Fibroblast of upper back skin (primary cell): ENCODE data around the gene ORAI3.
A peak's percentile ranks its signal among the peaks of the same experiment; 100 is the strongest.

Experiments
- DNase-seq: peaks from one replicate; pipeline ENCODE4 v3.0.0-alpha.2; 2013

Gene ORAI3

DNA sequence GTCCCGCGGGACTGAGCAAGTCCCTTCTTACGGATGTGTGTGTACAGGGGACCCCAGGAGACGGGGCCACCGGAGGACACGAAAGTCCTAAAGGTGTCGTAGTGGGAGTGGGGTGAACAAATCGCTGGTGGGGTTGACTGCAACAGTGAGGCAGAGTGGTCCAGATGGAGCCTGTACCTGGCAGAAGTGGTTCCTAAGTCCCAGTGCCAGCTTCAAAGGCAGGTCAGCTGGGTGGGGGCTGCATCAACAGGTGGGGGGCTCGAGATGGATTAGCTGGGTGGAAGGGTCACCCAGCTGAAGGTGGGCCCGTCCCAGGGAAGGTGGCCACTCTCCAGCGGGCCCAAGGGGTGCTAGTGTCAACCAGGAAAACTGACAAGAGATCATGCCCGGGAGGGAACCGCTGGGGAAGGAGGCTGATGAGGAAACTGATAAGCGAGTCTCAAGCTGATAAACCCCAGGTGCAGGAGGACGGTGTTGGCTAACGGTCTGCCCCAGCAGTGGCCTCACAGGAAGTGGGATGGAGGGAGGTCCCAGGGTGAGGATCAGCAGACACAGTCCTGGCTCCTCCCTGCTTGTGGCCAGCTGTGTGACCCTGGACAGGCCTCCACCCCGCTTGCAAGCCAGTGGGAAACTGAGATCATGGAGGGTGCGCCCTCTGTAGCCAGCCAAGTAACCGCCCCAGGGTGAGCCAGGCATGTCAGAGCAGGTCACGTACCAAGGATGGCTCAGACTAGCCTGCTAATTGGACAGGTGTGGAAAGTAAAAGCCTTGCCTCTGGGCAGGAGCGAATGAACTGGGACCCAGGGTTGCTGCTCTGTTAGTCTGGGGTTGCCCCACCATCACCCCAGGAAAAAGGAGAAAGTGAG is 1.0 kb downstream of the ORAI3 start:
- peak; percentile 52 for DNase-seq

DNA sequence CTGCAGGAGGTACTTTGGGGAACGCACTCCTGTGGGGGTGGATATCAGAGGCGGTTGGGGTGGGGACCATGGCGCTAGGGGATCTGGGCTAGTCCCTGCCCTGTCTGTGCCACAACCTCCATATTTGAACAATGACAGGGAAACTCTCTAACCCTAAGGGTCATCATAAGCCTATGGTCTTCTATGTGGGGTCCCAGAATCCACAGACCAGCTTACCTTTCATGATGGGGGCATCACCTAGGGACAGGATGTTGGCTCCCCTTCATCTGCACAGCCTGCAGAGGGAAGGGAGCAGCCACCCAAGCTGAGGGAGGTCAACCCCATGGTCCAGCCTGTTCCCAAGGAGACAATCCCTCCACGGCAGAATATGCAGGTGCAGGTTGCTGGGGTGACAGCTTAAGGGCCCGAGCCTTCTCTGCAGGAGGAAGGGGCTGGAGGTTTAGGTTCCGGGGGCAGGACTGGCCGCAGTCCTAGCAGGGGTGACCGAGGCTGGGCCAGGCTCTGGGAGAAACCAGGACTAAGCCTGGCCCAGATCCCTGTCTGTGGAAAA is 1.7 kb downstream of the ORAI3 start:
- no peak for DNase-seq

DNA sequence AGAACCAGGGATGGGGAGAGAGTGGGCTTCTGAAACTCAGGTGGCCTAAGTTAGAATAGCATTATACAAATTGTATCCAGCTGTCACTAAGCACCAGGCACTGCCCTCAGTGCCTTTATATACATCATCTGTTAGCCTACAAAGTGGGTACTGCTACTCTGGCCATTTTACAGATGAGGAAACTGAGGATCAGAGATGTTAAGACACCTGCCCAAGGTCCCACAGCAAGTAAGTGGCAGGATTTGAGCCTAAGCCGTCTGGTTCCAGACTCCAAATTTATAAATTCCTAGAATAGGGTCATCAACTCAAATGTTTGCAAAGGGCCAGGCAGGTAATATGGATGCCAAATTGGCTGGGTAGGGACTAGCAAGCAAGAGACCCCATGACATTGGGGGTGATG is 2.3 kb downstream of the ORAI3 start:
- DNase-seq = no peak

DNA sequence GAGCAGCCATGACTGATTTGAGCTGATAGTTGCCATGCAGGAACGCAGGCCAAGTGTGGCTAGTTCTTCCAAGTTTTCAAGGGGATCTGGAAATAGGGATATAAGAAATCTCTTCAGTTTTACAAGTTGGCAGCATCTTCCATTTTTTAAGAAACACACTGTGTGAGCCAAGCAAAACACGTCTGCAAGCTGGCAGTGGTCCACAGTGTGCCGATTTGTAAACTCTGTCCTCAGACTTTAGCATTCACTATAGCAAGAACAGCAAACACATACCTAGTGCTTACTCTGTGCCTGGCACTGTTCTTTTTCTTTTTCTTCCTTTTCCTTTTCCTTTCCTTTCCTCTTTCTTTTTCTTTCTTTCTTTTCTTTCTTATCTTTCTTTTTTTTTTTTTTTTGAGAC is 2.9 kb downstream of the ORAI3 start:
- DNase-seq = peak; percentile 13

DNA sequence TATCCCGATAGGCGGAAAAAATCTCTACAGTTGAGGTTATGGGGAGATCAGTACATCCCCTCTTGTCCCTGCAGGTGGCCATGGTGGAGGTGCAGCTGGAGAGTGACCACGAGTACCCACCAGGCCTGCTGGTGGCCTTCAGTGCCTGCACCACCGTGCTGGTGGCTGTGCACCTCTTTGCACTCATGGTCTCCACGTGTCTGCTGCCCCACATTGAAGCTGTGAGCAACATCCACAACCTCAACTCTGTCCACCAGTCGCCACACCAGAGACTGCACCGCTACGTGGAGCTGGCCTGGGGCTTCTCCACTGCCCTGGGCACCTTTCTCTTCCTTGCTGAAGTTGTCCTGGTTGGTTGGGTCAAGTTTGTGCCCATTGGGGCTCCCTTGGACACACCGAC is 4.2 kb downstream of the ORAI3 start:
- DNase-seq = no peak

DNA sequence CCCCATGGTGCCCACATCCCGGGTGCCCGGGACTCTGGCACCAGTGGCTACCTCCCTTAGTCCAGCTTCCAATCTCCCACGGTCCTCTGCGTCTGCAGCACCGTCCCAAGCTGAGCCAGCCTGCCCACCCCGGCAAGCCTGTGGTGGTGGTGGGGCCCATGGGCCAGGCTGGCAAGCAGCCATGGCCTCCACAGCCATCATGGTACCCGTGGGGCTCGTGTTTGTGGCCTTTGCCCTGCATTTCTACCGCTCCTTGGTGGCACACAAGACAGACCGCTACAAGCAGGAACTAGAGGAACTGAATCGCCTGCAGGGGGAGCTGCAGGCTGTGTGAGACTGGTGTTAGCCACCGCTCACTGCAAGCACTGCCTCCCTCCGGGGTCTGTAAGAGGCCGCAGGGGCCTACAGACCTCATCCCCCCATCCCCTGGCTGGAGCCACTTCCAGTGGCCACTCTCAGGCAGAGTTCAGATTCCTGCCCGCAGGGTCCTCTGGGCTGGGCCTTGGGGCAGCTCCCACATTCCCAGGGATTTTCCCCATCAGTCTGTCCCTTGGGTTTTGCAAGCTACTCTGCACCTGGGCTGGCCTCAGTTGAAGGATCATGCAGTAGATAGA is 4.8 kb downstream of the ORAI3 start:
- DNase-seq = peak; percentile 72

DNA sequence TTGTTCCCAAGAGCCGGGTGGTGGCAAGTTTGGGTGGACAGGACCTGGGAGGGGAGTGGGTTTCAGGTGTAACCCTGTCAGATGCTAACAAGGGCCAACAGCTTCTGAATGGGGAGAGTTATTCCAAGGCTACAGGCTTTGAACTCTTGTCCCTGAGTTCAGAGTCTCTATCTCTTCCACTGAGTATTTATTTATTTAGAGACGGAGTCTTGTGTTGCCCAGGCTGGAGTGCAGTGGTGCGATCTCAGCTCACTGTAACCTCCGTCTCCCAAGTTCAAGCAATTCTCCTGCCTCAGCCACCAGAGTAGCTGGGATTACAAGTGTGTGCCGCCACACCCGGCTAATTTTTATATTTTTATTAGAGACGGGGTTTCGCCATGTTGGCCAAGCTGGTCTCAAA is 6.1 kb downstream of the ORAI3 start:
- no peak for DNase-seq

DNA sequence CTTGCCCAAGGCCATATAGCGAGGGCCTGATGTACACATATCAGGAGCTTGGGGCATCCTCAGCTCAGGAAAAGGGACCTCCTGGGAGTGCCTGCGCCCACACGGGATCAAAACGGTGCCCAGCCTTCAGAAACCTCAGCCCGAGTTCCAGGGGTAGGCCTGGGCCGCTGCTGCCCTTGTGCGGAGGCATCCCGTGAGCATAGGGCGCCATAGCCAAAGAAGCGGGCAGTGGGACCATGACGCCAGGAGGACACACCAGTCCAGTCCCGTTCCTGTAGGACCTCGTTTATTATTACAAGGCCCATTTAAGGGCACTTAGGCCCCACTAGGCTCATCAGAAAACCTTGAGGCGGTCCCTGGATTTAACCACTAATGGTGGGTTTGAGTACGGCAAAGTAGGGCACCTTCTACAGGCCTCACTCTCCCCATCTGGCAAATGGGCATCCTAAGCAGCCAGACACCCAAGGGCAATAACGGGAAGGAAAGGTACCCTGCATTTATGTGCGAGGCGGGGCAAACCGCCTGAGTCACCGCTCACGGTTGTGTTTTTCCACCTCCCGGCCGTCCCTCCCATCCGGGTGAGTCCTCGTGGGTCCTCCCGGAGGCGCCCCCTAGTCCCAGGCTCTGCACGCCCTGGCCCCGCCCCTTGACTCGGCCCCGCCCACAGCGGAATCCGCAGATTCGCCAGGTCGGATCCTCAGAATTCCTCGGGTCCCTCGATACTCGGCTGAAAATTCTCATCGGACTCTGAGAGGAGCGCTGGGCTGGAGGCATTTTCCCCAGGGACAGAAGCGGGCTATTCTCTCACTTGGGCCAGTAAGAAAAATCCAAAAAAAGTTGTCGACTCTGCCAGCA is 8.0 kb downstream of the ORAI3 start:
- peak; percentile 85 for DNase-seq

DNA sequence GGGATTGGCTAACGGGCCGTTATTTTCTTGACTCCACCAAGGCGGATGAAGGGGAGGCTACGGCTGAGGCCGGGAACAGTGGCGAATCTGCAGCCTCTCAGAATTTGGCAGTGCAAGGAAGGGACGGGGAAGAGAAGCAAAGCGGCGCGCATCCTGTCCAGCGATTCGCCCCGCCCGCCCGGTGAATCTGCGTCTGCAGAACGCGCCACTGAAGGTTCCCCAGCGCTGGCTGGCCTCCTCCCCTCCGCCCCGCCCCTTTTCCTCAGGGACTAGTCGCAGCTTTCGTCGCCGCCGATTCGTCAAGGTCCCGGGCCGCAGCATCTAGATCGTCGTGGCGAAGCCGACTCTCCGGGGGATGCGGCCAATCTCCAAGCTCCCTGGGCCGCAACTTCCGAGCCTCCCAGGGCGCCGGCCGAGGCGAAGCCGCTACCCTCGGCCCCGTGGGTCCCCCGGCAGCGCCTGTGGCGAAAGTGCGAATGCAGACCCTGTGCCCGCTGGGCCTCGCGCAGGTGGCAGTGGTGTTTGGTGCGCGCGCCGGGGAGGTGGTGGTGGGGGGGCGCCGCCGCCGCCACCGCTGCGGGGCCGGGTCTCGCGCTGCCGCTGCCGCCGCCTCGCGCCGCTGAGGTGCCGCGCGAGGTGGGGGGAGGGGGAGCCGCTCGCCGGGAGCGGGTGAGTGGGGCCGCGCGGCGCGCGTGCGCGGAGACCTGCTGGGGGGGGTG is 8.7 kb downstream of the ORAI3 start, which contains the start of gene SETD1A:
TSS of gene SETD1A (plus strand) at position 299 of the 719 bp plus-strand sequence. CDS start 978 bp downstream, outside the sequence.
- DNase-seq = peak; percentile 95

DNA sequence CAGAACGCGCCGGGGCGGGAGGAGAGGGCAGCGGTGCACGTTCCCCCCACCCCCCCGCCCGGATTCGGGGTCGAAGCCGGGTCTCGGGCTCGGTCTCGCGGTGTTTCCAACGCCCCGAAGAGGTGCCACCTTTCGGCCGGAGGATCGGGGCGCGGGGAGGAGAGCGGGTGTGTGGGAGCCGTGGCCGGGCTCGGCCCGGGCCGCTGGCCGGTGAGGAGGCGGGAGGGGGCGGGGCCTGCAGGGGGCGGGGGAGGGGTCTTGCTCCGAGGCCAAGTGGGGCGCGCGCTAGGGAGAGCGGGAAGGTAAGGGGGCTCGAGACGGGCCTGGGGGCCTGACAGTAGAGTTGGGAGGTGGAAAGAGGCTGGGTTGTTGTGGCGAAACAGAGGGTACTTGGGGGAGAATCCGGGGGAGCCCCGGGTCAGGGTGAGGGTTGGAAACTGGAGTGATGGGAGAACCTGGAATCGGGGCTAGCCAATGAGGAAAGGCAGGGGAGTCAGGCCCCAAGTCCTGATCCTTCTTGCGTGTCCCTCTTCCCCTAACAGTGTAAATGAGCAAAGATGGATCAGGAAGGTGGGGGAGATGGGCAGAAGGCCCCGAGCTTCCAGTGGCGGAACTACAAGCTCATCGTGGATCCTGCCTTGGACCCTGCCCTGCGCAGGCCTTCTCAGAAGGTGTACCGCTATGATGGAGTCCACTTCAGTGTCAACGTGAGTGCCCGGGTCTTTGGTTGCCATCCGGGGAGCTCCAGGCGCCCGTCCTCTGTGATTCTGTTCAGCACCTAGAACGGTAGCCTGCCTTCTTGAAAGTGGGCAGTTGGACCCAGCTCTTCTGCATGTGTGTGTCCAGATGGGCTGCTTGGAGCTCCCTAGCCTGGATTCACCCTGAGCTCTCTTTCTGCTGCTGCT is 9.6 kb downstream of the ORAI3 start:
- DNase-seq = peak; percentile 41

DNA sequence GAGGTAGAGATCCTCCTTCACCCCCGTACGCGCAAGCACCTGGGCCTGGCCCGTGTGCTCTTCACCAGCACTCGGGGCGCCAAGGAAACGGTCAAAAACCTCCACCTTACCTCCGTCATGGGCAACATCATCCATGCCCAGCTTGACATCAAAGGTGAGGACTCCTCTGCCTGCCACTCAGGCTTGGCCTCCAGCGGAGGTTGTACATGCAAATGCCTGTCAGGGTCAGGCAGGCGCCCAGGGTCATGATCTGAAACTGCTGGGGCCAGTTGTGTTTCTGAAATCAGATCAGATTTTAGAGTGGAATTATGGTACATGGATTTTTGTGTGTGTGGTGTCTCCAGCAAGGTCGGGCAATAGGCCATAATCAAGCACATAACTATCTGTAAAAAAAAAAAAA is 12.5 kb downstream of the ORAI3 start:
- DNase-seq = no peak

DNA sequence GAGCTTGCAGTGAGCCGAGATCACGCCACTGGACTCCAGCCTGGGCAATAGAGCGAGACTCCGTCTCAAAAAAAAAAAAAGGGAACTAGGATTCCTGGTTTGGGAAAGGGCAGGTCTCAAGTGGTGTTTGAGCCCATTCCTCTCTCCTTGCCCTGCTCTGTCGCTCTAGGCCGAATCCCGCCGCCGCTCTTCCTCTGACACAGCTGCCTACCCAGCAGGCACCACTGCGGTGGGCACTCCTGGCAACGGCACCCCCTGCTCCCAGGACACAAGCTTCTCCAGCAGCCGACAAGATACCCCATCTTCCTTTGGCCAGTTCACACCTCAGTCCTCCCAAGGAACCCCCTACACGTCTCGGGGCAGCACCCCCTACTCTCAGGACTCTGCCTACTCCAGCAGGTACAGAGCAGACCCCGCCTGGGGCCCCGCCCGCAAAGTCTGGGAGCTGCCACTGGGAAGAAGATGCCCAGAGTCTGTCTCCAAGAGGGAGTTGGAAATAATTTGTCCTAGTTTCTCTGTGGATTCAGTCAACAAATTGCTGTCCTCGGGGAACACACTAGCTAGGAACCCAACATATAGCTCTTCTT is 15.2 kb downstream of the ORAI3 start:
- no peak for DNase-seq

DNA sequence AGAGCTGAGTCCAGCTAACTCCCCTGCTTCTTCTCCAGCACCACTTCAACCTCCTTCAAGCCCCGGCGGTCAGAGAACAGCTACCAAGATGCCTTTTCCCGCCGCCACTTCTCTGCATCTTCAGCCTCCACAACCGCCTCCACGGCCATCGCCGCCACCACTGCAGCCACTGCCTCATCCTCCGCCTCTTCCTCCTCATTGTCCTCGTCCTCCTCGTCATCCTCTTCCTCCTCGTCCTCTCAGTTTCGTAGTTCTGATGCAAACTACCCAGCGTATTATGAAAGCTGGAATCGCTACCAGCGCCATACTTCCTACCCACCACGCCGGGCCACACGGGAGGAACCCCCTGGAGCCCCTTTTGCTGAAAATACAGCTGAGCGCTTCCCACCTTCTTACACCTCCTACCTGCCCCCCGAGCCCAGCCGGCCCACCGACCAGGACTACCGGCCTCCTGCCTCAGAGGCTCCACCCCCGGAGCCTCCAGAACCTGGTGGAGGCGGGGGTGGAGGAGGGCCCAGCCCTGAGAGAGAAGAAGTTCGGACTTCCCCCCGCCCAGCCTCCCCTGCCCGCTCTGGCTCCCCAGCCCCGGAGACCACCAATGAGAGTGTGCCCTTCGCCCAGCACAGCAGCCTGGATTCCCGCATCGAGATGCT is 15.8 kb downstream of the ORAI3 start:
- no peak for DNase-seq

DNA sequence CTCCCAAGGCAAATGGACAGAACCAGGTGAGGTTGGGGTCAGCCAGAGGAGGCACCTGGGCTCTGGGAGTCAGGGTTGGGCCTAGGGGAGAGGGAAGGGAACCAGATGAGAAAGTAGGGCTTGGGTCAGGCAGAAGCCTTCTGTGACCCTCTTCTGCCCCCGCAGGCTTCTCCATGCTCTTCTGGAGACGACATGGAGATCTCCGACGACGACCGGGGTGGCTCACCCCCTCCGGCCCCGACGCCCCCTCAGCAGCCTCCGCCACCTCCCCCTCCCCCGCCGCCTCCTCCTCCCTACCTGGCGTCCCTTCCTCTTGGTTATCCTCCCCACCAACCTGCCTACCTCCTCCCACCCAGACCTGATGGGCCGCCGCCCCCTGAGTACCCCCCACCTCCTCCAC is 16.6 kb downstream of the ORAI3 start:
- no peak for DNase-seq

DNA sequence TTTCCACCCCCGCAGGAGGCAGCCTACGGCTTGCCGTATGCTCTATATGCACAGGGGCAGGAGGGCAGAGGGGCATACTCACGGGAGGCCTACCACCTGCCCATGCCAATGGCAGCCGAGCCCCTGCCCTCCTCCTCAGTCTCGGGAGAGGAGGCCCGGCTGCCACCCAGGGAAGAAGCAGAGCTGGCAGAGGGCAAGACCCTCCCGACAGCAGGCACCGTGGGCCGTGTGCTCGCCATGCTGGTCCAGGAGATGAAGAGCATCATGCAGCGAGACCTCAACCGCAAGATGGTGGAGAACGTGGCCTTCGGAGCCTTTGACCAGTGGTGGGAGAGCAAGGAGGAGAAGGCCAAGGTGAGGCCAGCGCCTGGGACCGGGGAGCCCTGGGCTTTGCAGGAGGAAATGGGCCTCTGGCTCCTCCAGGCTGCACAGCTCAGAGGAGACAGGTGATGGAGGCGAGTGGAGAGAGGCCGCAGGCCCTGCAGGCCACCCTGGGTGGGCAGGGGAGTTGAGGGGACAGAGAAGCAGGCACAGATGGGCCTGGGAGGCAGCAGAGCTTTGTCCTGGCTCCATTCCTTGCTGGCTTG is 17.3 kb downstream of the ORAI3 start:
- DNase-seq = no peak

DNA sequence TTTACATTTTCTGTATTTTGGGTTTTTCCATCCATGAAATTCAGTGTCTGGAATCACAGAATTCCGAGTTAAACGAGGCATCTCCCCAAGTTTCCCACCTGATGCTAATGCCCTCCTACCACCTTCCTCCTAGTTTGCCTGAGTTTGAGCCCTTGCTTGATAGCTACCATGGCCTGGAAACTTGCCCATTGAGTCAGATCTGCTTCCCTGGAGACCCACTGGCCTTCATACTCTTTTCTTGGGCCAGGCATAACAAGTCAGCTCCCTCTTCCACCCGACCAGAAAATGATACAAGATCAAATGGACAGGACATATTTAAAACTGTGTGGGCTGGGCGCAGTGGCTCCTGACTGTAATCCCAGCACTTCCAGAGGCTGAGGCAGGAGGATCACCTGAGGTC is 18.9 kb downstream of the ORAI3 start:
- DNase-seq = no peak

DNA sequence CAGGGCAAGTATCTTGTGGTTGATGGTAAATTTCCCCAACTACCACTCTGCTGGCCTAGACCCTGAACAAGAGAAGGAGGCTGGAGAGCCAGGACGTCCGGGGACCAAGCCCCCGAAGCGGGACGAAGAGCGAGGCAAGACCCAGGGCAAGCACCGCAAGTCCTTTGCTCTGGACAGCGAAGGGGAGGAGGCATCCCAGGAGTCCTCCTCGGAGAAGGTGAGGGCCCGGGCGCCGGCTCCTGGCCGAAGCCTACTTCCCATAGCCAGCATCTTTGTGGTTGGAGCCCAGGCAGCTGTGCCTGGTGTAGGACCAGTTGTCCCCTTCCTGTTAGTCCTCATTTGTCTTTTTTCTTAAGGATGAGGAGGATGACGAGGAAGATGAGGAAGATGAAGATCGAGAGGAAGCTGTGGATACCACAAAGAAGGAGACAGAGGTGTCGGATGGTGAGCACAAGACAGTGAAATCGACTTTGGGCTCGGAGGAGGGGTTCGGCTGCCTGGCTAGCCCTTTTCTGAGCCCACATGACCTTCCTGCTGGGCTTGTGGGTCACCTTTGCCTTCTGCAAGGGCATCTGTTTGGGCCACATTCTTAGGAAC is 20.5 kb downstream of the ORAI3 start:
- no peak for DNase-seq

DNA sequence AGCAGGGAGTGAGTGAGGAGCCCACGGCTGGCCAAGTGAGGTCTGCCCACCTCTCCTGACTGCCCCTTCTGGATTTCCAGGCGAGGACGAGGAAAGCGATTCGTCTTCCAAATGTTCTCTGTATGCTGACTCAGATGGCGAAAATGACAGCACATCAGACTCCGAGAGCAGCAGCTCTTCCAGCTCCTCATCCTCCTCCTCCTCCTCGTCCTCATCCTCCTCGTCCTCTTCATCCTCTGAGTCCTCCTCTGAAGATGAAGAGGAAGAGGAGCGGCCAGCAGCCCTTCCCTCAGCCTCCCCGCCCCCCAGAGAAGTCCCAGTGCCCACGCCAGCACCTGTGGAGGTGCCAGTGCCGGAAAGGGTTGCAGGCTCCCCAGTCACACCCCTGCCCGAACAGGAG is 22.4 kb downstream of the ORAI3 start:
- no peak for DNase-seq

DNA sequence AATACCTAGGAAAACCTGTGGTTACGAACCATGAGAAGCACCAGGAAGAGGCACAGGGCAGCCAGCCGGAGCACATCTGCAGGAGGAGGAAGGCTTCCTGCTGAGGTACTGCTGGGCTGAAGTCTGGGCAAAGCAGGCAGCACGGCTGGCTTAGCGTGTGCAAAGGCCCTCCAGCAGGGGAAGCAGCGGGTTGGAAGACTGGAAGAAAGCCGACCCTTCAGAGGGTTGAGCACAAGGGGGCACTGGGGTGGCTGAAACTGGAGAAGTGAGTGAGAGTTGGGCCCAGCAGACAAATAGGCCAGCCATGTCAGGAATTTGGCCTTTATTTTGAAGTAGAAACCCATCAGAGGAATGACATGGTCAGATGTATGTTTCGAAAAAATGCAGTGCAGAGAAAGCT is 24.0 kb downstream of the ORAI3 start:
- DNase-seq = peak; percentile 16

DNA sequence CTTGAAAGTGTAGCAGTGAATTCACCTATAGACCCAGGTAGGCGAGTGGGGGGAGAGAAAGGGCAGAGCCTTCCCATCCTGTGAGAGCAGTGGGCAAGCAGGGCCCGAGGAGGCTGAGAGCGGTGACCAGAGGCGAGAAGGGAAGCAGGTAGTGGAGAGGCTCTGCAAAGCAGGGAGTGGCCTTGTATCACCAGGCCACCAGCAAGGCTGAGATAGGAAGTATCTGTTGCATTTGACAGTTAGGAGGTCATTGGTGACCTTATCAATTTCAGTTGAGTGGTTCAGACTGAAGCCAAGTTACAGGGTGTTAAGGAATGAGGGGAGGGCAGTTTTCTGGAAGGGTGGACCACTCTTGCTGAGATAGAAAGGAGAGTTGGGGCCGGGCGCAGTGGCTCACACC is 25.5 kb downstream of the ORAI3 start:
- no peak for DNase-seq
